Dermis microvascular lymphatic vessel endothelial cell (primary cell): ENCODE results near the gene OSM. TPM values are rescaled to one million over a fixed set of nuclear protein-coding genes. Genes with fewer than 3 reads are reported as not detected.

Experiments used
- total RNA-seq: library from RNA; depleted of rRNA; stranded (reverse); fragments of >200 nt; gene quantifications from 2 replicates; pipeline ENCODE4 v1.2.1, GENCODE V29; 2014

The OSM gene
- total RNA-seq, 1 donor from 2014 or later: not detected

Other genes with a start within 250 kb of the OSM start
- not detected in 2 replicates for gene HORMAD2, start 186.4 kb downstream of the OSM start, total RNA-seq
- 0.25 and 0.26 TPM in 2 replicates for gene LIF, start 20.1 kb downstream of the OSM start, total RNA-seq
- gene CASTOR1, start 22.7 kb upstream of the OSM start, total RNA-seq: 5.5 and 8.2 TPM in 2 replicates
- gene TBC1D10A, start 60.1 kb upstream of the OSM start, total RNA-seq: 6.0 and 10.2 TPM in 2 replicates
- gene SF3A1, start 90.0 kb upstream of the OSM start, total RNA-seq: 11.3 and 17.3 TPM in 2 replicates
- 1.3 and 1.5 TPM in 2 replicates for gene CCDC157, start 90.2 kb upstream of the OSM start, total RNA-seq
- gene RNF215, start 120.6 kb upstream of the OSM start, total RNA-seq: 12.5 and 21.1 TPM in 2 replicates
- gene SEC14L2, start 130.2 kb upstream of the OSM start, total RNA-seq: 11.7 and 14.8 TPM in 2 replicates
- gene MTFP1, start 158.9 kb upstream of the OSM start, total RNA-seq: 31.0 and 33.6 TPM in 2 replicates
- not detected in 2 replicates for gene SEC14L3, start 205.2 kb upstream of the OSM start, total RNA-seq
- 0.13 and 0.51 TPM in 2 replicates for gene SEC14L4, start 238.8 kb upstream of the OSM start, total RNA-seq